ENCODE results near the gene ALOX5. TPM values are rescaled to one million over a fixed set of nuclear protein-coding genes. Genes with fewer than 3 reads are reported as not detected.
"Not testable (repeated sequence)": the region's sequence is repeated elsewhere in the genome, so short reads cannot be mapped to it uniquely, and the experiment has no call there.

ALOX5 gene
- polyA plus RNA-seq (ENCODE audit: insufficient read length): 1.1 TPM

DNA sequence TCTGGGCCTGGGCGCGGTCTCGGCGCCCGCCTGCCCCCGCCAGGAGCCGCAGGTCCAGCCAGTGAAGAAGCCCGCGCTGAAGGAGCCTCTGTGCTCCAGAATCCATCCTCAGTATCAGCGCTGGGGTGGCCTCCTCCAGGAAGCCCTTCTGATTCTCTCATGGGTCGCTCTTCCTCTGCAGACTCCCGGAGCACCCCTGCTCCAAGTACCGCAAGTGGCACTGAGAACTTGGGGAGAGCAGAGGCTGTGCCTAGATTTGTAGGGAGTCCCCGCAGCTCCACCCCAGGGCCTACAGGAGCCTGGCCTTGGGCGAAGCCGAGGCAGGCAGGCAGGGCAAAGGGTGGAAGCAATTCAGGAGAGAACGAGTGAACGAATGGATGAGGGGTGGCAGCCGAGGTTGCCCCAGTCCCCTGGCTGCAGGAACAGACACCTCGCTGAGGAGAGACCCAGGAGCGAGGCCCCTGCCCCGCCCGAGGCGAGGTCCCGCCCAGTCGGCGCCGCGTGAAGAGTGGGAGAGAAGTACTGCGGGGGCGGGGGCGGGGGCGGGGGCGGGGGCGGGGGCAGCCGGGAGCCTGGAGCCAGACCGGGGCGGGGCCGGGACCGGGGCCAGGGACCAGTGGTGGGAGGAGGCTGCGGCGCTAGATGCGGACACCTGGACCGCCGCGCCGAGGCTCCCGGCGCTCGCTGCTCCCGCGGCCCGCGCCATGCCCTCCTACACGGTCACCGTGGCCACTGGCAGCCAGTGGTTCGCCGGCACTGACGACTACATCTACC, at the start of gene ALOX5:
Gene ALOX5 (plus strand): TSS at position 641 of the 774 bp plus-strand sequence. CDS start 64 bp downstream, at position 705.
- no peak for DNase-seq (ENCODE audit: low read depth)

DNA sequence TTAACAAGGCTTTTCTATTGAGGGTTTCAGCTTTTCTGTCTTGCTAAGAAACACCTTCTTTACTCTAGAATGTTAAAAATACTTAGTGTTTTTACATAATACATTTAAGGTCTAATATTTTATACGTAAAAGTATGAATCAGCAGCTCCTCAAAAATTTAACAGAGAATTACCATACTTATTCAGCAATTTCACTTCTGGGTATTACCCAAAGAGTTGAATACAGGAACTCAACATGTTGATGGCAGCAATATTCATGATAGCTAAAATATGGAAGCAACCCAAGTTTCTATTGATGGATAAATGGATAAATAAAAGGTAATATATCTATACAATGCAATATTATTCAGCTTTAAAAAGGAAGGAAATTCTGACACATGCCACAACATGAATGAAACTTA, 48.9 kb upstream of the ALOX5 start:
- no peak for DNase-seq (ENCODE audit: low read depth)

DNA sequence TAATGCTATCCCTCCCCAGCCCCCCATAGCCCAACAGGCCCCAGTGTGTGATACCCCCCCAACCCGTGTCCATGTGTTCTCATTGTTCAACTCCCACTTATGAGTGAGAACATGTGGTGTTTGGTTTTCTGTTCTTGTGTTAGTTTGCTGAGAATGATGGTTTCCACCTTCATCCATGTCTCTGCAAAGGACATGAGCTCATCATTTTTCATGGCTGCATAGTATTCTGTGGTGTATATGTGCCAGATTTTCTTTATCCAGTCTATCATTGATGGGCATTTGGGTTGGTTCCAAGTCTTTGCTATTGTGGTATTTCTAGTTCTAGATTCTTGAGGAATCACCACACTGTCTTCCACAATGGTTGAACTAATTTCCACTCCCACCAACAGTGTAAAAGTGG, 47.2 kb upstream of the ALOX5 start:
- DNase-seq (ENCODE audit: low read depth): not testable (repeated sequence)

DNA sequence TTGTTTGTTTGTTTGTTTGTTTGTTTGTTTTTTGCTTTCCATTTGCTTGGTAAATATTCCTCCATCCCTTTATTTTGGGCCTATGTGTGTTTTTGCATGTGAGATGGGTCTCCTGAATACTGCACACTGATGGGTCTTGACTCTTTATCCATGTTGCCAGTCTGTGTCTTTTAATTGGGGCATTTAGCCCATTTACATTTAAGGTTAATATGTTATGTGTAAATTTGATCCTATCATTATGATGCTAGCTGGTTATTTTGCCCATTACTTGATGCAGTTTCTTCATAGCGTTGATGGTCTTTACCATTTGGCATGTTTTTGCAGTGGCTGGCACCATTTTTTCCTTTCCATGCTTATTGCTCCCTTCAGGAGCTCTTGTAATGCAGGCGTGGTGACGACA, 42.2 kb upstream of the ALOX5 start:
- DNase-seq (ENCODE audit: low read depth): not testable (repeated sequence)

DNA sequence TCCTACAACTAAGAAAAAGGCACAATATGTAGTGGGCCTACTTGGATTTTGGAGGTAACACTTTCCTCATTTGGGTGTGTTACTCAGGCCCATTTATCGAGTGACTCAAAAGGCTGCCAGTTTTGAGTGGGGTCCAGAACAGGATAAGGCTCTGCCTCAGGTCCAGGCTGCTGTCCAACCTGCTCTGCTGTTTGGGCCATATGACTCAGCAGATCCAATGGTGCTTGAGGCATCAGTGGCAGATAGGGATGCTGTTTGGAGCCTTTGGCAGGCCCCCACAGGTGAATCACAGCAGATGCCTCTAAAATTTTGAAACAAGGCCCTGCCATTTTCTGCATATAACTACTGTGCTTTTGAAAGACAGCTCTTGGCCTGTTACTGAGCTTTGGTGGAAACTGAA, 34.1 kb upstream of the ALOX5 start:
- no peak for DNase-seq (ENCODE audit: low read depth)

DNA sequence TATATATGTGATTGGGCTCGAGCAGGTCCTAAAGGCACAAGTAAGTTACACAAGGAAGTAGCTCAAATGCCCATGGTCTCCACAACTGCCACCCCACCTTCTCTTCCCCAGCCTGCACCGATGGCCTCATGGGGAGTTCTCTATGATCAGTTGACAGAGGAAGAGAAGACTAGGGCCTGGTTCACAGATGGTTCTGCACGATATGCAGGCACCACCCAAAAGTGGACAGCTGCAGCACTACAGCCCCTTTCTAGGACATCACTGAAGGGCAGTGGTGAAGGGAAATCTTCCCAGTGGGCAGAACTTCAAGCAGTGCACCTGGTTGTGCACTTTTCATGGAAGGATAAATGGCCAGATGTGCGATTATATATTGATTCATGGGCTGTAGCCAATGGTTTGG, 33.6 kb upstream of the ALOX5 start:
- not testable (repeated sequence) for DNase-seq (ENCODE audit: low read depth)

DNA sequence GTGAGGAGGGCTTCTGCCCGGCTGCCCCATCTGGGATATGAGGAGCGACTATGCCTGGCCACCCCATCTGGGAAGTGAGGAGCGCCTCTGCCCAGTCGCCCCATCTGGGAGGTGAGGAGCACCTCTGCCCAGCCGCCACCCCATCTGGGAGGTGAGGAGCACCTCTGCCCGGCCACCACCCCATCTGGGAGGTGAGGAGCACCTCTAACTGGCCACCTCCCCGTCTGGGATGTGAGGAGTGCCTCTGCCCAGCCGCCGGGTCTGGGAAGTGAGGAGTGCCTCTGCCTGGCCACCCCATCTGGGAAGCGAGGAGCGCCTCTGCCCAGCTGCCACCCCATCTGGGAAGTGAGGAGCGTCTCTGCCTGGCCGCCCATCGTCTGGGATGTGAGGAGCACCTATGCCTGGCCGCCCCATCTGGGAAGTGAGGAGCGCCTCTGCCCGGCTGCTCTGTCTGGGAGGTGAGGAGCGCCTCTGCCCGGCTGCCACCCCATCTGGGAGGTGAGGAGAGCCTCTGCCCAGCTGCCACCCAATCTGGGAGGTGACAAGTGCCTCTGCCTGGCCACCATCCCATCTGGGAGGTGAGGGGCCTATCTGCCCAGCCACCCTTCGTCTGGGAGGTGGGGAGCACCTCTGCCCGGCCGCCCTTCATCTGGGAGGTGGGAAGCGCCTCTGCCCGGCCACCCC, 27.2 kb upstream of the ALOX5 start:
- not testable (repeated sequence) for DNase-seq (ENCODE audit: low read depth)

DNA sequence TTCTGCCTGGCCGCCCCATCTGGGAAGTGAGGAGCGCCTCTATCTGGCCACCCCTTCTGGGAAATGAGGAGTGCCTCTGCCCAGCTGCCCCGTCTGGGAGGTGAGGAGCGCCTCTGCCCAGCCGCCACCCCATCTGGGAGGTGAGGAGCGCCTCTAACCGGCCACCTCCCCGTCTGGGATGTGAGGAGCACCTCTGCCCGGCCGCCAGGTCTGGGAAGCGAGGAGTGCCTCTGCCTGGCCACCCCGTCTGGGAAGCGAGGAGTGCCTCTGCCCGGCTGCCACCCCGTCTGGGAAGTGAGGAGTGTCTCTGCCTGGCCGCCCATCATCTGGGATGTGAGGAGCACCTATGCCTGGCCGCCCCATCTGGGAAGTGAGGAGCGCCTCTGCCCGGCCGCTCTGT, 26.6 kb upstream of the ALOX5 start:
- DNase-seq (ENCODE audit: low read depth): not testable (repeated sequence)

DNA sequence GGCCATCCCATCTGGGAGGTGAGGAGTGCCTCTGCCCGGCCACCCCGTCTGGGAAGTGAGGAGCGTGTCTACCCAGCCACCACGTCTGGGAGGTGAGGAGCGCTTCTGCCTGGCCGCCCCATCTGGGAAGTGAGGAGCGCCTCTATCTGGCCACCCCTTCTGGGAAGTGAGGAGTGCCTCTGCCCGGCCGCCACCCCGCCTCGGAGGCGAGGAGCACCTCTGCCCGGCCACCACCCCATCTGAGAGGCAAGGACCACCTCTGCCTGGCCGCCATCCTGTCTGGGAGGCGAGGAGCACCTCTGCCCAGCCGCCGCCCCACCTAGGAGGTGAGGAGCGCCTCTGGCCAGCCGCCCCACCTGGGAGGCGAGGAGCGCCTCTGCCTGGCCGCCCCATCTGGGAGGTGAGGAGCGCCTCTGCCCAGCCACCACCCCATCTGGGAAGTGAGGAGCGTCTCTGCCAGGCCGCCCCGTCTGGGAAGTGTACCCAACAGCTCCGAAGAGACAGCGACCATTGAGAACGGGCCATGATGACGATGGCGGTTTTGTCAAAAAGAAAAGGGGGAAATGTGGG, 25.7 kb upstream of the ALOX5 start:
- DNase-seq (ENCODE audit: low read depth): not testable (repeated sequence)

DNA sequence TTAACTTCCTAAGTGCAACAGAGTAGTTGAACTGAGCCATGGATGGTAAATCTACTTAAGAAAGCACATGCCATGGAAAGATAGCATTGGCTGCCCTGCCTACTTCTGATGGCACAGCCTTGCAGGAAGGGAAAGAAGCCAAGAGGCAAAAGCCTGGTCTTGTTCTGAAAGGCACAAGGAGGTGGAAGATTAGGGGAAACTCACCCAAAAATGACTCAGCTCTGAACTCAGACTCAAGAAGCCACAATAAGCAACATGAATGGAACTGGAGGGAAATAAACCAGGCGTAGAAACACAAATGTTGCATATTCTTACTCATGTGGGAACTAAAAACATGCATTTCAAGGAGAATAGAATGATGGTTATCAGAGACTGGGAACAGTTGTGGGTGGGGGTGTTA, 20.8 kb upstream of the ALOX5 start:
- DNase-seq (ENCODE audit: low read depth): no peak

DNA sequence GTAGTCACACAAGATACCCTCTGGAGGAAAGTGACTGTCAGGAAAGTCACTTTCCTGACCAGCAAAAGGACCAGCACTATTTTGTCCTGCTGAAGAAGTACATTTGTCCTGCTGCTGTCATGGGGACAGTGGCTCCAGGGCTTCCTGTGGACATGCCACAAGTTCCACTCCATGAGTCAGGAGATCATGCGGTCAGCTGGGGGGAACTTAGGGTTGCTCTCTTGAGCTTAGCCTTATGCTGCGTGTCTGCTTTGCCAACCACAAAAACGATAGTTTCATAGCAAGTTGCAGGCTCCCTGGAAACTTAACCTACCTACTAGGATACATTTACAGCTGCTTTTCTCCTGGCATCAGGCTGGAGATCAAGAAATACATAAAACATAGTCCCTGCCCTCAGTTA, 19.8 kb upstream of the ALOX5 start:
- DNase-seq (ENCODE audit: low read depth): no peak

DNA sequence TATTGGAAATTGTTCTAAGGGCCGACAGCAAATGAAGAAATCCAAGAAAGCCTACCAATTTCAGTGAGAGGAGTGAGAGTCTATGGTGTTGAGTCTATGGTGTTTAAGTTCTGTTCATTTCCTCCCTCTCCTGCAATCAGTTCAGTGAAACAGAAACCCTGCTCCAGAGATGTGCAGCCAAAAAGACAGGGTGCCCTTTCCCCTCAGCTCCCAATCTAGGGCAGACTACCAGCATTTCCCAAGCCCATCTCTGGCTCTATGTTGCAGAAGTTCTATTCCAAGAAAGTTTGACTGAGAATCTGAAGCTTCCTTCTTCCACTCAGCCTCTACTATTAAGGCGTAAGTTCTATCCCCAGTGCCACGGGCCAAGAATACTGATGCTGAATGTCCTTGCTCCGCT, 18.5 kb upstream of the ALOX5 start:
- DNase-seq (ENCODE audit: low read depth): no peak

DNA sequence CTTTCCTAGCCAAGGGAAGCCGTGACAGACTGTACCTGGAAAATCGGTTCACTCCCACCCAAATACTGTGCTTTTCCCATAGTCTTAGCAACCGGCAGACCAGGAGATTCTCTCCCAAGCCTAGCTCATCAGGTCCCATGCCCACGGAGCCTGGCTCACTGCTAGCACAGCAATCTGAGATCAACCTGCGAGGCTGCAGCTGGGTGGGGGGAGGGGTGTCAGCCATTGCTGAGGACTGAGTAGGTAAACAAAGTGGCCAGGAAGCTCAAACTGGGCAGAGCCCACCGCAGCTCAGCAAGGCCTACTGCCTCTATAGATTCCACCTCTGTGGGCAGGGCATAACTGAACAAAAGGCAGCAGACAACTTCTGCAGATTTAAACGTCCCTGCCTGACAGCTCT, 15.1 kb upstream of the ALOX5 start:
- not testable (repeated sequence) for DNase-seq (ENCODE audit: low read depth)

DNA sequence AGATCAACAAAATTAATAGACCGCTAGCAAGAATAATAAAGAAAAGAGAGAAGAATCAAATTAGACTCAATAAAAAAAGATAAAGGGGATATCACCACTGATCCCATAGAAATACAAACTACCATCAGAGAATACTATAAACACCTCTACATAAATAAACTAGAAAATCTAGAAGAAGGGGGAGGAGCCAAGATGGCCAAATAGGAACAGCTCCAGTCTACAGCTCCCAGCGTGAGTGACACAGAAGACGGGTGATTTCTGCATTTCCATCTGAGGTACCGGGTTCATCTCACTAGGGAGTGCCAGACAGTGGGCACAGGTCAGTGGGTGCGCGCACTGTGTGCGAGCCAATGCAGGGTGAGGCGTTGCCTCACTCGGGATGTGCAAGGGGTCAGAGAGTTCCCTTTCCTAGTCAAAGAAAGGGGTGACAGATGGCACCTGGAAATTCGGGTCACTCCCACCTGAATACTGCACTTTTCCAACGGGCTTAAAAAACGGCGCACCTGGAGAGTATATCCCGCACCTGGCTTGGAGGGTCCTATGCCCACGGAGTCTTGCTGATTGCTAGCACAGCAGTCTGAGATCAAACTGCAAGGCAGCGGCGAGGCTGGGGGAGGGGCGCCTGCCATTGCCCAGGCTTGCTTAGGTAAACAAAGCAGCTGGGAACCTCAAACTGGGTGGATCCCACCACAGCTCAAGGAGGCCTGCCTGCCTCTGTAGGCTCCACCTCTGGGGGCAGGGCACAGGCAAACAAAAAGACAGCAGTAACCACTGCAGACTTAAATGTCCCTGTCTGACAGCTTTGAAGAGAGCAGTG, 11.8 kb upstream of the ALOX5 start:
- DNase-seq (ENCODE audit: low read depth): not testable (repeated sequence)

DNA sequence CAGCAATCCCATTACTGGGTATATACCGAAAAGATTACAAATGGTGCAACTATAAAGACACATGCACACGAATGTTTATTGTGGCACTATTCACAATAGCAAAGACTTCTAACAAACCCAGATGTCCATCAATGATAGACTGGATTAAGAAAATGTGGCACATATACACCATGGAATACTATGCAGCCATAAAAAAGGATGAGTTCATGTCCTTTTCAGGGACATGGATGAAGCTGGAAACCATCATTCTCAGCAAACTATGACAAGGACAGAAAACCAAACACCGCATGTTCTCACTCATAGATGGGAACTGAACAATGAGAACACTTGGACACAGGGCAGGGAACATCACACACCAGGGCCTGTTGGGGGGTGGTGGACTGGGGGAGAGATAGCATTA, 6.4 kb upstream of the ALOX5 start:
- not testable (repeated sequence) for DNase-seq (ENCODE audit: low read depth)

DNA sequence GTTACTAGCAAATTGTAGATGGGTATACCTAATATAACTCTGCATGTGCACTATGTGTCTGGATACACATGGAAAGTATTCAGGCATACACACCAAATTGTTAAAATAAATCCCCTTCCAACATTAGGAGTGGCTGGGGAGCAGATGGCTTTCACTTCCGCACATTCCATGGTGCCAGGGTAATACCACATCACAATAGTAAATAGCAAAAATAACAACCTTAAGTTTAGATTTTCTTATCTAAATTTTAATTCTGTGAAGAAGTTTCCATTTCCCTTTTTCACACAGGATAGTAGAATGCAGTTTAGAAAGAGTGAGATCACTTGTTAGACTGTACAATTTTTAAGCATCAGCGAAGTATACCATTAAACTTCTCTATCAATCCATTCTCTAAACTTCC, 5.8 kb upstream of the ALOX5 start:
- DNase-seq (ENCODE audit: low read depth): no peak

DNA sequence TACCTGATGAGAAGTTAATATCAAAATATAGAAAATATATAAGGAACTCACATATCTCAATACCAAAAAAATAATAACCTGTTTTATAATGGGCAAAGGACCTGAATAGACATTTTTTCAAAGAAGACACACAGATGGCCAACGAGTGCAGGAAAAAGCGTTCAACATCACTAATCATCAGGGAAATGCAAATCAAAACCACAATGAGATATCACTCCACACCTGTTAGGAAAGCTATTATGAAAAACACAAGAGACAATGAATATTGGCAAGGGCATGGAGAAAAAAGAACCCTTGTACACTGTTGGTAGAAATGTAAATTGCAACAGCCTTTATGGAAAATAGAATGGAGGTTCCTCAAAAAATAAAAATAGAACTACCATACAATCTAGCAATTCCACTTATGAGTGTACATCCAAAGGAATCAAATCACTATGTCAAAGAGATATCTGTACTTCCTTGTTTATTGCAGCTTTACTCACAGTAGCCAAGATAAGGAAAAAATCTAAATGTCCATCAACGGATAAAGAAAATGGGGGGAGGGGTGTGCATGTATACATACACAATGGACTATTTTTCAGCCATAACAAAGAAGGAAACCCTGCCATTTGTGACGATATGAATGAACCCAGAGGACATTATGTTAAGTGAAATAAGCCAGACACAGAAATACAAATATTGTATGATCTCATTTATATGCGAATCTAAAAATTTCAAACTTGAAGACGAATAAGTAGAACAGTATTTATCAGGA, 3.6 kb upstream of the ALOX5 start:
- no peak for DNase-seq (ENCODE audit: low read depth)

DNA sequence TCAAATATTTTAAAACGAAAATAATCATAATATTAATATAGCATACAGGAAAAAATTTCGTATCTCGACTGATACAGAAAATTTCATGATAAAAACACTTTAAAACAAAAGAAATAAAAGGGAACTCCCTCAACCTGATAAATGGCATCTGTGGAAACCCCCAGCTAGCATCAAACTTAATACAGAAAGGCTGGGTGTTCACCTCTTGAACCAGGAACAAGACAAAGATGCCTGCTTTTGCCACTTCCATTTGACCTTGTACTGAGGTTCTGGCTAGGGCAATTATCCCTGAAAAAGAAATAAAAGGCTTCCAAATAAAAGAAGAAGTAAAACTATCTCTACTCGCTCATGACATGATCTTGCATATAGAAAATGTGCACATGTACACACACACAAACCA, 2.5 kb upstream of the ALOX5 start:
- no peak for DNase-seq (ENCODE audit: low read depth)

DNA sequence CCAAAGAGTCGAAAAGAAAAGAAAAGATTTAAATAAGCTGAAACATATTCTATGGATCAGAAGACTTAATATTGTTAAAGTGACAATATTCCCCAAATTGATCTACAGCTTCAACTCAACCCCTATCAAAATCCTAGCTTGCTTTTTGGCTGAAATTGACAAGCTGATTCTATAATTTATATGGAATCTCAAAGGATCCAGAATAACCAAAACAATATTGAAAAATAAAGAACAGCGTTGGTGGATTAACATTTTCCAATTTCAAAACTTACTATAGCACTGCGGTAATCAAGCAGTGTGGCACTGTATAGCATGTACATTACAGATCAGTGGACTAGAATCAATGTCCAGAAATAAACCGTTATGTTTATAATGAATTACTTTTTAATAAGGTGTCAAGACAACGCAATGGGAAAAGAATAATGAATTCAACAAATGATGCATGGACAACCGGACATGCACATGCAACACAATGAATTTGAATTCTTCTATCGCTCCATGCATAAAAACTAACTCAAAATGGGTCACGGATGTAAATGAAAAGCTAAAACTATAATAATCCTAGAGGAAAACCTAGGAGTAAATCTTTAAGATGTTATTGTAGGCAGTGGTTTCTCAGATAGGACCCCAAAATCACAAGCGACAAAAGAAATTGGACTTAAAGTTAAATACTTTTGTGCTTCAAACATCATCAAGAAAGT, 1.6 kb upstream of the ALOX5 start:
- no peak for DNase-seq (ENCODE audit: low read depth)

DNA sequence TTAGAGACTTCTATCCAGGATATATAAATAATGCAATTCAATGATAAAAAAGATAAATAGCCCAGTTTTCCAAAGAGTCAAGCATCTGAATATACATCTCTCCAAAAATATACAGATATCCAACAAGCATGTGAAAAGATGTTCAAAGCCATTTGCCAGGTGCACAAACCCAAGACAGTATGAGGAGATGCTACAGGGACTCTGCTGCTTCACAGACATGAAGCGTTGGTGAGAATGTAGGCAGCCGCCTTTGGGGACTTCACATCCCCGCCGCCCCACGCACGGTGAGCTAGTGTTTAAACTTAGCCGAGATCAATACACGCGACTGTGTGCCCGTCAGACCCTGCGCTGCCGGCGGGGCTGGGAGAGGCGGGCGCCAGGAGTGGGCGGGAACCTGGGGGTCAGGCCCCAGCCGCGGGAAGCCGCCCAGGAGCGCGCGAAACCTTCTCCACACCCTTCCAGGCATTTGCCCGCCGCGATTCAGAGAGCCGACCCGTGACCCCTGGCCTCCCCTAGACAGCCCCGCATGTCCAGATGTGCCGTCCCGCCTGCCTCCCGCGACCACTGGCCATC, 927 bp upstream of the ALOX5 start:
- no peak for DNase-seq (ENCODE audit: low read depth)
